T-helper 2 cell (primary cell): ENCODE measurements around the gene BARHL1.

Experiments
- DNase-seq, 5 experiments: peaks; one replicate each; pipeline versions ENCODE4 v3.0.0 to v3.0.0-alpha.2; 2012 to 2022

The BARHL1 gene

DNA sequence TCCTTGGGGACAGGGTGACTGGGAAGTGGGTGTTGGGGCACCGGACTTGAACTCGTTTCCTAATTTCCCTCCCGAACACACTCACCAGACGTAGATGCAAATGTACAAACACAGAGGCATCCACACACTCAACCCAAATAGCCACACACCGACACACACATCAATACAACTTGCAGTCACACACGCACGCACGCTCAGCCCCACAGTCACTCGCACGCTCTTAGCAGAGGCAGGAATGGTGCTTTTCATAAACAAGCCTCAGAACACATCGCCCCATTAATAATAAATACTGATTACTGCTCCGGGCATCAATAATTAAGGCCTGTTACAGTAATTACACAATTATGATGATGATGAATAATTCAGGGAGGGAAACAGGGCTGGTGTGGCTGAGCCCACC lies 5.7 kb downstream of the BARHL1 start:
- no peak for DNase-seq

DNA sequence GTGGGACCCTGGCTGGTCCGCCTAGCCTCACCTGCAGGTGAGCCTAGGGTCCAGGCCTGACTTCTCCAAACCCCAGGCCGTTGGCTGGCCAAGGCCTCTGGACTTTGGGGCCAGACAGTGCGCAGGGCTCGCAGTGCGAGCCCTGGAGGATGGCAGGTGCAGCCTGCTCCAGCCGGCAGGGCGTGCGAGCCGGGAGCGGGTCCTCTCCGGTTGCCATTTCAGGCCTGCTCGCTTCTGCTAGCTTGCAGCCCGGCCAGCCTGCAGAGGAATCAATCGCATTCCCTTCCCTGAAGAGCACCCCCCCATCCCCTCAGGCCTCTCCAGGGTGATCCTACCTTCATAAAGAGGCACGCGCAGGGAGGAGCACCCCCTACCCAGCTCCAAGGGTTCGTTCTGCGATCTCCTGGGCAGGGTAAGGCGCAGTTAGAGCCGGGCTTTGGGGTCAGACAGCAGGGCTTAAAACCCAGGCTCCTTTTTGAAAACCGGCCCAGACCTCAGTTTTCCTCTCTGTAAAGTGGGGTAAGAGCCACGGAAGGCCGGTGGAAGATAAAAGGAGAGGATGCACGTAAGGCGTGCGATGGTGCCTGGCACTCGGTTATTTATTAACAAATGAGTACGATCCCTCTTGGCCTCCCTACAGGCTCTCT lies 6.2 kb downstream of the BARHL1 start:
- no peak for DNase-seq

DNA sequence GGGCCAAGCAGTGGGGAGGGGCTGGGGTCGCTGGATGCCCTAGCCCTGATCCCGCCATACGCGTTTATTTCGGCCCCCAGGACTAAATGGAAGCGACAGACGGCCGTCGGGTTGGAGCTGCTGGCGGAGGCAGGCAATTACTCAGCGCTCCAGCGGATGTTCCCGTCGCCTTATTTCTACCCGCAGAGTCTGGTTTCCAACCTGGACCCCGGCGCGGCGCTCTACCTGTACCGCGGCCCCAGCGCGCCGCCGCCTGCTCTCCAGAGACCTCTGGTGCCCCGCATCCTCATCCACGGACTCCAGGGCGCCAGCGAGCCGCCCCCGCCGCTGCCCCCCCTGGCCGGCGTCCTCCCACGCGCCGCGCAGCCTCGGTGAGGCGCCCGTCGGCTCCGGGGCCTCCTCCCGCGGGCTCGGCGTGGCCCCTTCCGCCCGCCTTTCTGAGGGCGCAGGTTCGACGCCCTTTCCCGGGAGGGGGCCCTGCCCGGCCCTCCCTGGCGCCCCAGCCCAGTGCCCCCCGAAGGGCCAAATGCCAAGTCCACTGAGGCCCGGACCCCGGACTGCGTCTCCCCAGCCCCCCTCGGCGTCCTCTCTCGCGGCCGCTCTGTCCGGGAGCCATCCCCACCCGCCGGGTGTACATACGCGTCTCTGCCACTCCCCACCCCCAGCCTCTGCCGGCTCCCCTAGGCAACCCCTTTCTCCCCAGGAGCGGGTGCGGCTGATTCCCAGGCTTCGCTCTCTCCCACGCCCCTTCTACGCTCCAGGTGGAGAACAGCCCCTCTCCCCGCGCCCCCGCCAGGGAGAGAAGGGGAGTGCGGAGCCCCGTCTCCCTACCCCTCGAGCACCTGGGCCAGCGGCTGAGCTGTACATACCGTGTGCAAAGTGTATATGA lies 7.0 kb downstream of the BARHL1 start:
- DNase-seq, result no peak

DNA sequence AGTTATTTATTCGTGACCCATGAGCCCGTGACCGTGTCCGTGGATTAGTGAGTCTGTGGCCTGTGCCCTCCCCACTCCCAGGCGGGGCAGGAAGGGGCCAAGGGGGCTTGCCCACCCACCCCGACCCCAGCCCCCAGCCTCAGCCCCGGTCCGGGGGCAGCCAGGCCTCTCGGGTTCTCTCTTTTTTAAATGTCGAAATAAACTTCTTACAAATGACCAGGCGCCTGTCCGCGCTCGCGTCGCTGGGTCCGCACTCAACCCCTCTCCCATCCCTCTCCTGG lies 7.6 kb downstream of the BARHL1 start:
- no peak for DNase-seq

DNA sequence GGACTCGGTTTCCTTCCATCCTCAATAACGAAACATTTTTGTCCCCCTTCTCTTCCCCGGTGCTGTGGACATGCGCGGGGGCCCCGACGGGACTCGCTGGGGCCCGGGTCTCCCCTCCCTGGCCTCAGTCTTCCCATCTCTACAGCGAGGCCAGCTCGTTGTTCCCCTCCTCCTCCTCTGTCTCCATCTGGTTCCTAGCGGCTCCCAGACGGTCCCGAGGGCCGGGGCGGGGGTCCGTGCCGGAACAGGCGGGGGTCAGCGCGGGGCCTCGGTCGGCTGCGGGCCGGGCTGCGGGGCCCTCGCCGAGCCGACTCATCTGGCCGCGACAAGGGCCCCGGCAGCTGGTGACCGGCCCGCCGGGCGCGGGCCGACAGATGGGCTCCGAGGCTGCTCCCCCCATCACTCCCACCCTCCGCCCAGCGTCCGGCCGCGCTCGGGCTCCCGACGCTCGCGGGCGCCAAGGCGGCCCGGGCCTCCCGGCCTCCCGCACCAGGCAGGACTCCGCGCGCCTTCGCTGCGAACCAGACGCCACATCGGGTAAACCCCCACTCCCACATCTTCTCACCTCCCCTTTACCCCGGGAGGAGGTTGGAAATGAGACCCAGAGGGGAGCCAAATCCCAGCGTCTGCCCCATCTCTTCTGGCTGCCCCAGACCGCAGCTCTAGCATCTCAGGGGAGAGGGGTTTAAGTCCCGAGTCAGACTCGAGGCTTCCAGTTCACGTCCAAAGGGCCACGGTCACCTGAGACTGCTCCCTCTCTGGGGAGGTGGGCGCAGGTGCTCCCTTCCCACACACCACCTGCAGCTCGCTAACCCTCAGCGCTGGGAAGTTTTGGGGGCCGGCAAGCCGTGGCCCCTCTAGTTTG lies 8.1 kb downstream of the BARHL1 start:
- DNase-seq, result no peak

DNA sequence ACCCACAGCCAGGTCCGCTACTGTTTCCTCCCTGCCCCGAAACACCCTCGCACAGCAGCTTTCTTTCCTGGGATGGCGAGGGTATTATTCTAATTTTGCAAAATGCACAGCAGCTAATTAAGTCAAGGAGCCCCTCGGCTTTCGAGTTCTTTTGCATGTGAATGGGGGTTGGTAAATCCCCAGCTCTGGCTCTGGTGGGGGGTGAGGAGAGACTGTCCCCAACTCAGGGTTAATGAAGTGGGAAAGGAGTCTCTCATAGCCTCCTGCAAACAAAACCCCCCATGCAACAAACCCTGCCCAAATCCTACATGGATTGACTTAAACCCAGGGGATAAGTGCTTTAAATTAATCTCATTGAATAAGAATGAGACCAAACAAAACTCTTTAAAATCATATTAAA lies 8.8 kb downstream of the BARHL1 start:
- no peak for DNase-seq

DNA sequence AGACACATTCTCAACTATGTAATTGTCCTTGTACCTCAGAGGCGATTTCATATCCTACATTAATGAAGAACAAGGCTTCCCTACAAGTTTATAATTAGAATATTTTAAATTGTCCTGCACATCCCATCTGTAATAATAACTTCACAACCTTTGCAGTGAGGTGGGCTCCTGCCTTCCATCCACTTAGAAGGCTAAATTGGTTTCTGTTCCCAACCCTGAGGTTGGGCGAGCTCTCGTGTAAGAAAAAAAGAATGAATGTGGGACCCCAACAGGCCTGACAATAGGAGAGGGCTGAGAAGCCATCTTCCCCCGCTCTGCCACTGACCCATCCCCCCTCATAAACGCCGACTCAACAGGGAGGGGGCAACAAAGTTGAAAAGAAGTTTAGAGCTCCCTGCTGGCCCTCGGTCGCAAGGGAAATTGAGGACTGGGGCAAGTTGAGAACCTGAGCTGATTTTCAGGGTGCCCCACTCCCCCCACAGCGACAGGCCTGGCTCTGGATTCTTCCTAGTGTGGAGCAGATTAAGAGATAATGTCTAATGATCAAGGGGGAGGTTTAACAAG lies 9.4 kb downstream of the BARHL1 start:
- DNase-seq, result no peak

DNA sequence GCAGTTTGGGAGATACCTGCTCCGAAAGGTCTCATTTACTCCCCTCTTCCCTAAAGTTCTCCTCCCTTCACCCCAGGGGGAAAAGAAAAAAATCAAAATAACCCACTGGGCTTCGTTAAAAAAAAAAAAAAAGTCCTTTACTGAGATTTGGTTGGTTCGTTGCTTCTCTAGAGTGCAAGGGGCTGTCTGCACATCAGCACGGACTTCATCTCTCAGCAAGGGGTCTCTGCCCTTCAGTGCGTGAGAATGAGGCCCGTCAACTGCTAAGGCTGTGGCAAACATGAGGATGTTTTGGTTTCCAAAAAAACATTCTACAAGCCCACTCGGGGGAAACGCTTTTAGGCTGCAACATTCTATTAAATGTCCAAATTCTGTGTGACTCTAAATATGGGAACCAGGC lies 10.0 kb downstream of the BARHL1 start:
- DNase-seq, result no peak

DNA sequence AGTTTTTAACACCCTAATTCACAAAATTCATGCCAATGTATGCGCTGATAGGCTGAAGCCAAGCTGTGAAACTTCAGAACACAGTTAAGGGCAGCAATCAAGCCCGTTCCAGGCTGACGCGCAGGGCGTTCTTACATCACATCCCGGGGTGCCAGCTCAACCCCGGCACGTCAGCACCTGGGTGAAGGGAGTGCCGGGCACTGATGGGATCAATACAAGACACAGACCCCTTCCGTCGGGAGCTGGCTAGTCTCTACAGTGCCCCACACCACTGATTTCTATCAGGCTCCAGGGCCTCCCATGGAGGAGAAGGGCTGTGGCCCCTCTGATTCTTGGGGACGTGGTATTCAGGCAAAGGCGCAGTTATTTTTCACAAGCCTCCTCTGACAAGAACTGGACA lies 12.0 kb downstream of the BARHL1 start:
- DNase-seq, result no peak

DNA sequence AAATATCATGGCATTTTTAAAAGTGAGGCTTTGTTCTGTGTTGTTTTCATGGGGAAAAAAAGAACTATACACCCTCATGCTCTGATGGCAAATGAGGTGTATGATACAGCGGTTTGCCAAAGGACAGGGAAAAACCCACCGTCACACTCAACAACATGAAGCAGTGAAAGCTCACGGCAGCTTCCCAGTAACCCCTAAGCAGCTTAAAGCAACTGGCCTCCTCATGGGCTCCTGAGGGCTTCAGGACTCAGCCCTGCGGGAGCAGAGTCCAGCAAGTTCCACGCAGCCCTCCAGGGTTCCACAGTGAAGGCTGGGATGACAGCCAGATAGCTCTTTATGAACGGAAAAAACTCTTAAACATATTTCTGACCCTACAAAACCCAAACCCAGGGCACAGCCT lies 12.9 kb downstream of the BARHL1 start:
- DNase-seq, result no peak

DNA sequence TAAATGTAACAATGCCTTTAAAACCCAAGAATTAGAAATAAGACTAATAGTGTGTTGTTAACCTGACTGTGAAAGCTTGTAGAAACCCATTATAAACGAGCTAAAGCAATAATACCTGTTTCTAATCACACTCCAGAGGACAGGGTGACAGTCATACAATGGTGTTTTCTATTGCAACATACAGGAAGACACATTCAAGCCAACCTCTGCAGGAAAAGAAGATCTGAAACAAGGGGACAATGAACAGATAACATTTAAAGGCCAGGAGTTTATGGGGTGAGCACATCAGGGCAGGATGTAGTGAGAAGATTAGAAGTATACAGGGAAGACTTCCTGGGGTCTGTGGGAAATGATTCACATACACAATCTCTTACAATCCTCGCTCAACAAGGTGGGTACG lies 13.8 kb downstream of the BARHL1 start:
- no peak for DNase-seq

DNA sequence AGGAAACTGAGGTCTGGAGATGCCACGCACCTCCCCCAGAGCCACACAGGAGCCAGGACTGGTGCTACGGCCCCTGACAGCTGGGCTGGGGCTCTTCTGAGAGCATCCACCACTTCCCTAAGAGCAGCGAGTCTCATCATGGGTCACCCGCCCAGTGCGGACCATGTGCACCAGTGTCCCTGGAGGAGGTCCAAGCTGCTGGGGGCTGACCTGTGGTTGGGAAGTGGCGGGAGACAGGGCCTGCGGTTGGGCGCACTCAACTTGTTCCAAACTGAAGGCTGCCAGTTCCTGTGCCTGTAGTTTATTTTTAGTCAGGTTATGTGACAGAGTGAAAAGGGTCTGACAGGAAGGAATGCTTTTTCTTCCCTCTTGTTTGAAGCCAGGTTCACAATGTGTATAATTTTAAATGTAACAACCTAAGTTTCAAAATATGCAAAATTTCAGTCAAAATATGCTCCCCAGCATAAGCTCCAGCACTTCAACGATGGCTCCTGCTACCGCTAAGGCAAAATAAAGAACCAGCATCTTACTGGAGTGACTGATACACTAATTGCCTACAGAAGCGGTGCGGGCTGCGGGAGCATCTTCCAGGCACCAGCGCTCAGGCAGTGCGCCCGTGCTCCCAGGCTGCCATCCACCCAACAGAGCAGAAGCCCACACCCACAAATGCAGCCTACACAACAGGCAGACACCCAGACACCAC lies 14.8 kb downstream of the BARHL1 start:
- DNase-seq, result no peak

DNA sequence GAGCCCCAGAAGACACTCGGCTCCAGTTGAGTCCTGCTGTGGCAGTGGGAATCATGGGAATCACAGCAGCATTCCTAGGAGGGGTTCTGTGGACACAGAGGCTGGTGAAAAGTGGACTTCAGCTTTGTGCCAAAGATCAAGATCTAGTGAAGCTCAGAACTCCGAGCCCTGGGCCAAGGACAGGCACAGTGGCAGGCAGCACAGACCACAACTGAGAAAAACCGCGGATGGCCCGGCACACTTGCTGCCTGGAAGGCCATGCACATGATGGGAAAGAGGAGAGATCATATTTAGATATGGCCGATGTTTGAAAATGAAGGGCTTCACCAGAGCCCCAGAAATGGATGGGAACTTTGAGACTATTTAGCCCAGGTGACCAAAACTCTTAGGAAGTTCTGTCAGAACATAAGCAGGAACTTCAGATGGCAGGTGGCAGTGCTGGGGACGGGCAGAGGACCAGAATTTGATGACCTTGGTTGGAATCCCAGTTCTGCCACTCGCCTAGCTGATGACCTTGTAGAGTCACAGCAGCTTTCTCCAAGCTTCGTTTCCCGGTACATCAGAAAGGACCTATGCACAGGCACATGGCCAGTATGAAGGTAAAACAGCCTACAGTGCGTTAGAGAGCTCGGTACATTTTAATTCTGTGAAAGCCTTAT lies 18.0 kb downstream of the BARHL1 start:
- no peak for DNase-seq

DNA sequence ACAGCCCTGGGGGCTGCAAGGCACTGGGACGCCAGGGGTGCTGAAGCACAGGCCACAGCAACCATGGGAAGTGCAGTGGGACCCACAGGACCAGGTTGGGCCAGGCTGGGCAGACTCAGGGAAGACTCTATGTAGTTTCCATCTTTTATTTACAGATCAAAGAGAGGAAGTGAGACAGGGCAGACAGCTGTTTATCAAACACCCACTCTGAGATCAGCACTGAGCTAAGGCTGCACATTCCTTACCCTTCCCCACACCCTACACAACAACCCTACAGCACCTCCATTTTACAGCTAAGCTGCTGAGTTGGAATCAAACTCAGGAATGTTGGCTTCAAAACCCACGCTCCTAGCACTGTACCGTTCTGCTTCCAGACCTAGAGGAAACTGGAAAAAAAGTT lies 19.8 kb downstream of the BARHL1 start:
- DNase-seq, result no peak

DNA sequence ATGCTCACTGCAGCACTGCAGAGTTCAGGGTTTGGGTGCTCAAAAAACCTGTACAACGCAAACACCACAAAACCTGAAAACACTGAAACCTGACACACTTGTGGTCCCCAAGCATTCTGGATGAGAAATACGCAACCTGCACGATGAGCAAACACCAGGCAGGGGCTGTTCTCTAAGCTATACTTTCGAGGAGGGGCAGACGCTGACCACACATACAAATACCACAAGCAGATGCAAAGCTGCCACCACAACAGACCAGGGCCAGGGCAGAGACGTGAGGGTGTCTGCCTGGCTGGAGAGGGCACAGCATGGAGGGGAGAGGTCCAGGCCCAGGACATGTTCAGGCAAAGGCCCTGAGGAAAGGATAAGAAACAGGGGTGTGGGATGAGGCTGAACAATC lies 23.0 kb downstream of the BARHL1 start:
- DNase-seq, result no peak

DNA sequence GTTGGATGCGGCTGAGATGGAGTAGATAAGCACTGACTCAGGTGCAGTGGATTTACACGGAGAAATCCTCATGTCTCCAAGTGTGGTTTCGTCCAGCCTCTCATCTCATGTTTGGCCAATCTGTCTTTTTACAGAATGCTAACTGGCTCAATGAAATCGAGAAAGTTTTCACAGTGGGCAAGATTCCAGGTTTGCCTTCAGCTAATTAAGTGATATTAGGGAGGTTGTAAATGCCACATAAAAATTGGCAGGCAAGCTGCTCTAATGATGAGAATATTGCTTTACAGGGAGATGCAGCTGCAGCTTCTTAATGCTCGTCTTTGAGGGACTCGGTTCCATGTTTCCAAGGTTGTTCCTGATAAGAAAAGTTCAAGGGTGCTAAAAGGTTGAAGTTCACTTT lies 23.7 kb downstream of the BARHL1 start:
- no peak for DNase-seq

DNA sequence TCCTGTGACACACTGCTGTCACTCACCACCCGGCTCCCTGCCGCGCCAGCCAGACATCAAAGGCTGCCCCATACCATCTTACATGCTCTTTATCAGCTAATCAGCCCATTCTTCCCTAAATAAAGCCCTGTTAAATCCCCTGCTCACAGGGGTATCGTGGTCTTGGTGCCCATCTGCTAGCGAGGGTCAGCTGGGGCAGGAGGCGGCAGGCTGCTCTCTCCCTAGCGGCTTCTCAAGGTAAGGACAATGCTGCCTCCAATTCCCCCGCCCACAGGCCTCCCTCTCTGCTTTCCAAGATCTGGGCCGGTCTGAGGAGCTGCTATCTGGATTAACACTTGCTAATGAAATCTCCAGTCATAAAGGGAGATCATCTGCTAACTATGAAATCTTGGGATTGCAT lies 26.8 kb downstream of the BARHL1 start:
- no peak for DNase-seq

DNA sequence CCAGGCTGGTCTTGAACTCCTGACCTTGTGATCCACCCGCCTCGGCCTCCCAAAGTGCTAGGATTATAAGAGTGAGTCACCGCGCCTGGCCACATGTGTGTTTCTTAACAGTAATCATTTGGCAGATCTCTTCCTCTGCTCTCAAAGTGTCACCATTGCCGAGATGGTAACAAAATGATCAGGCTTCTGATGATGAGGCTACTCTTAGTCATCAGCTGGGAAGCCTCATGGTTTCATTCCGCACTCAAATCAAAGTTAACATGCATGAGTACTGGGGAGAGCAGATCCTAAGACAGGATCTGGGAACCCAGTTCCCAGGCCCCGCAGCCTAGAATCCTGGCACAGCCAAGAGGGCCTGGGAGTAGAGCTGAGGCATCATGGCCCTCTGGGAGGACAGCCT lies 27.4 kb downstream of the BARHL1 start:
- DNase-seq, result peak in 1 of 5 experiments; percentile 25

DNA sequence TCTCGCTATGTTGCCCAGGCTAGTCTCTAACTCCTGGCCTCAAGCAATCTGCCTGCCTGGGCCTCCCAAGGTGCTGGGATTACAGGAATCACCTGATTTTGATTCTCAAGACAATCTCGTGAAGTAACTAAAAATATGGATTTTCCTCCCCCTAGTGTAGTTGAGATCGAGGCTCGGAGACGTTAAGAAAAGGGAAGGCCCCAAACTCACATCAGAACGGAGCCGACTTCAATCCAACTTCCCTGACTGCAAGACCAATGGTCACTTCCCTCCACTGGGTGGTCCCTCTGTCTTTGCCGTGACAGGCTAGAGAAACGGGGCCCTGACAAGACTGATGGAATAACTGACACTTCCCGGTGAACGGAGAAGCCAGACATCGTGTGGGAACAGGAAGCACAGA lies 28.3 kb downstream of the BARHL1 start:
- no peak for DNase-seq

DNA sequence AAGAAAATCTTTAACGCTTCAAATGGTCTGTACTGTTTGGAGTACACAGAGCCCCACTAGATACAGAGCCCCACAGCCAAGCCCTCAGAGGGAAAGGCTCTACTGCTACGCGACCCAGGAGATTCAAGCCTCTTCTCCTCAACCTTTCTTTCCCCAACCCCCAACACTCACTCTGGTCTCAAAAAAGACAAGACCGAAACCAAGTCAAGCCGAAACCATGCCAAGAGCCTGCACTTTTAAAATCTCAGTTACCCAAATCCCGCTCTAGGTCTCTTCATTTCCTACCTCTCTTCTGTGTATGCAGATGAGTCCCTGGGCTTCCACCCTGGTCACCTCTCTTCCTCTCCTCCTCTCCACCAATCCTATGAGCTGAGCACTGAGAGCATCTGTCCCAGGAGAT lies 31.9 kb downstream of the BARHL1 start:
- no peak for DNase-seq

DNA sequence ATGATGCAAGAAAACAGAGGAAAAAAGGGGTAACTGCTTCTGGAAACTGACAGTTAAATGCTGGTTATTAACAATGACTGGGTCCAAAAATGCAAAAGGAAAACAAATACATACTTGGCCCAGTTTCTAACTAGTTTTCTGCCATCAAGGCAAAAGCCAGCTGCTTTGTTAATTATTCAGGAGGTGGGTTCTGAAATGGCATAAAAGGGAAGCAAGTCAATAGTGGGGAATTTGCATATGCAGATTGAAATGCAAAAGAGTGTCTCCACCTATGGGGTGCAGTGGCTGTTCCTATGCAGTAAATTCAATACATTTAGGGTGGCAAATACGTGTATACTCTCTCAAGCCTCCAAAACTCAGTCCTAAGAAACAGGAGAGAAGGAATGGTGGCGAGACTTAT lies 33.4 kb downstream of the BARHL1 start:
- no peak for DNase-seq

DNA sequence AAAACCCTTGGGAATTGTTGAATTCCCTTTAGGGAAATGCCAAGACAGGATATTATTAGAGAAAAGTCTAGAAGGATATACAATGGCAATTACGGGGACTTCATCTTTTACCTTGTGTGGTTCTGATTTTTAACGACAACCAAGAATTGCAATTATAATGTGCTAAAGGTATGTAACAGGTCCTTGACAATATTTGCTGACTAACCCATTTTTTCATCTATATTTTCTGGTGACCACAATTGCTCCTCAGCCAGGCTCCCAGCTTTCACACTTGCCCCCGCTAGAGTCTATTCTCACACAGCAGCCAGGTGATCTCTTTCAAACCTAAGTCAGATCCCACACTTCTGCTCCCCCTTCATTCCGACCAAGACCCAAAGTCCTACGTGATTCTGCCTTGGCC lies 34.3 kb downstream of the BARHL1 start:
- DNase-seq, result no peak
